IPS DF 6.9 (cell line): ENCODE results near the gene TRIM38.

ENCODE experiments used
- DNase-seq: peaks from one replicate; pipeline ENCODE4 v3.0.0-alpha.2; 2013; ENCODE audit warnings: low read depth, low spot score
- H3K27ac ChIP-seq: one replicate; pipeline ENCODE4 v1.5.1; 2013; ENCODE audit warnings: low read length, control low read depth
- H3K27me3 ChIP-seq: 2 replicates; pipeline ENCODE4 v1.6.1; 2013; ENCODE audit warnings: mild to moderate bottlenecking, low read length; ENCODE audit not compliant: control insufficient read depth, insufficient read depth
- H3K36me3 ChIP-seq: 2 replicates; pipeline ENCODE4 v1.6.1; 2013; ENCODE audit warnings: low read length; ENCODE audit not compliant: control insufficient read depth, insufficient read depth
- H3K4me1 ChIP-seq: 2 replicates; pipeline ENCODE4 v1.6.1; 2013; ENCODE audit warnings: low read length; ENCODE audit not compliant: control insufficient read depth, insufficient read depth
- H3K4me3 ChIP-seq: 2 replicates; pipeline ENCODE4 v1.5.1; 2013; ENCODE audit warnings: mild to moderate bottlenecking, low read length
- H3K9me3 ChIP-seq: 2 replicates; pipeline ENCODE4 v1.6.1; 2013; ENCODE audit warnings: low read length, inconsistent platforms; ENCODE audit not compliant: control insufficient read depth, insufficient read depth
- WGBS: extraction: QIAGEN DNeasy Blood & Tissue Kit; methylation state at CpG from one replicate; pipeline ENCODE4 v1.1.7; 2013; ENCODE audit warnings: mixed read lengths, missing lambda C conversion rate; ENCODE audit not compliant: insufficient read length, insufficient coverage; 5-methylcytosine and 5-hydroxymethylcytosine counted together

Gene TRIM38

DNA sequence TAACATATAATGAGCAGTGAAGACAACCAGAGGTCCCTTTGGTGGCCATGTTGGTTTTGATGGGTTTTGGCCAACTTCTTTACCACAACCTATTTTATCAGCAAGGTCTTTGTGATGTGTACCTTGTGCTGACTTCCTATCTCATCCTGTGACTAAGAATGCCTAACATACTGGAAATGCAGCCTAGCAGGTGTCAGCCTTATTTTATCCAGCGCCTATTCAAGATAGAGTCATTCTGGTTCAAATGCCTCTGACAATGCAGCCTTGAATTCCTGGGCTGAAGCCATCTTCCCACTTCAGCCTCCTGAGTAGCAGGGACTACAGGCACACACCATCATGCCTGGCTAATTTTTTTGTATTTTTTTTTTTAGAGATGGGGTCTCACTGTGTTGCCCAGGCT, 7.8 kb upstream of the TRIM38 start:
- Histone ChIP-seq H3K9me3 (peaks cover 2% of the 10 kb centered on the region; the same call in 1 of the 2 replicates), H3K4me1 (no peaks in the 10 kb centered on the region), H3K27ac (no peak overlapping the region), H3K4me3 (no peak overlapping the region), H3K27me3 (no peaks in the 10 kb centered on the region), H3K36me3 (no peaks in the 10 kb centered on the region)
- DNase-seq, result no peak
- WGBS, result no CpG with 5 or more reads among the region's 1 CpG

DNA sequence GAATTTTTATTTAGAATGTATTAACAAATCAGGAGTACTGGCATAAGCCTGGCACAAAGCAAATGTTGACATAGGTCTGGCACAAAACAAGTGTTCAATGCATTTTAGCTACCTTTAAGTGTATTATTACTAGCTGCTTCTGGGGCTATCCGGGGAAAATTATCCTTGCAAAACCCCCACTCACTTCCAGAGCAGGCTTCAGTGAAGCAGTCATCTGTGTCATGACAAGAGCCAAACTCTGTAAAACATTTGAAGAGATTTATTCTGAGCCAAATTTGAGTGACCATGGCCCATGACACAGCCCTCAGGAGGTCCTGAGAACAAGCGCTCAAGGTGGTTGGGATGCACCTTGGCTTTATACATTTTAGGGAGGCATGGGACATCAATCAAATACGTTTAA, 6.4 kb upstream of the TRIM38 start:
- DNase-seq, result no peak
- no peaks in the 10 kb centered on the region for H3K4me1 ChIP-seq
- no peaks in the 10 kb centered on the region for H3K27me3 ChIP-seq
- no CpG with 5 or more reads among the region's 3 CpGs for WGBS
- H3K36me3 ChIP-seq, result no peaks in the 10 kb centered on the region
- H3K4me3 ChIP-seq, result no peak overlapping the region
- peaks cover 2% of the 10 kb centered on the region; the same call in 1 of the 2 replicates for H3K9me3 ChIP-seq
- H3K27ac ChIP-seq, result no peak overlapping the region

DNA sequence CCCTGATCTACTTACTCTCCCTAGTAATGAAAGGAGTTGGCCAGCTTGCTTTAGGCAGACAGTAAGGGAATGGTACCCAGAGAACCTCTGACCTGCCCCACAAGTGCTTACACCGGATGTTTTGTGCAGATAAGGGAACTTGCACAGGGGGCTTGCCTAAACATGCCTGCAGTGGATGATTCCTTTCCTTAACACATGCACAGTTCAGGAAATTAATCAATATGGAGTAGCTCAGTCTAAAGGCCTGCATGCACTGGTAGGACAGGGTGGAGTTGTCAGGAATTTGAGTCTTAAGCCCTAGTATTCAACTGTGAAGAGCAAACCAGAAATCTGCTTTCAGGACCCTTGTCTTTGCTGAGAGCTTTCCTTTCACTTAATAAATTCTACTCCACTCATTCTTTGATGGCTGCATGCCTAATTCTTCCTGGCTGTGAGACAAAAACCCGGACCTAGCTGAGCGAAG, 3.9 kb upstream of the TRIM38 start:
- Histone ChIP-seq H3K27ac (no peak overlapping the region), H3K36me3 (no peaks in the 10 kb centered on the region), H3K4me1 (peaks cover 2% of the 10 kb centered on the region; the same call in 1 of the 2 replicates), H3K4me3 (no peak overlapping the region), H3K9me3 (peaks cover 2% of the 10 kb centered on the region; the same call in 1 of the 2 replicates), H3K27me3 (no peaks in the 10 kb centered on the region; the same call in 1 of the 2 replicates)
- no CpG with 5 or more reads among the region's 3 CpGs for WGBS
- no peak for DNase-seq

DNA sequence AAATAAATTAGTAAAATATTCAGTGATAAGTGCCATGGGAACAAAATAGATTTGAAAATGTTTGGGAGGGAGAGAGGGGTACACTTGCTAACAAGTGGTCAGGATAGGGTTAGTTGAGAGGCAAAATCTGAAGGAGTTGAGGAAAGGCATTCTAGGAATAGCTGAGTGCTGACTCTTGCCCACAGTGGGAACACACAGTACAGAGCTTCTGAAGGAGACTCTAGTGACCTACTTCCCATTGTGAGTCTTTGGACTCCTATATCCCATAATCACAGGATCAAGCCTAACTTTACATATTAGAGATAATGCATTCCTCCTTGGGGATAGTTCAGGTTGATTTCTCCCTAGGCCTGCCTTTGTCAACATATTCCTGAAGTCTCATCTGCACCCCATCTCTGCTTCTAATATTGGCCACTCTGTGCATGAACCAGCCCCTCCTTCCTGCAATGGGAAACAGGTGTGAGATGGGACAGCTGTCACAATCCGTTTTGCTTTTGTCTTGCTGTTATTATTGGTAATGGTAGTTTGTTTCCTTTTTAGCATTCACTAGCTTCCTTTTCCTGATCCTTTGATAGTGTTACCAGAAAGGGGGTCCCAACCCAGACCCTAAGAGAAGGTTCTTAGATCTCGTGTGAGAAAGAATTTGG, 2.6 kb upstream of the TRIM38 start:
- Histone ChIP-seq H3K36me3 (no peaks in the 10 kb centered on the region), H3K27ac (no peak overlapping the region), H3K27me3 (no peaks in the 10 kb centered on the region; the same call in 1 of the 2 replicates), H3K9me3 (peaks cover 2% of the 10 kb centered on the region; the same call in 1 of the 2 replicates), H3K4me1 (peaks cover 2% of the 10 kb centered on the region; the same call in 1 of the 2 replicates), H3K4me3 (no peak overlapping the region)
- no peak for DNase-seq
- WGBS, result no CpG with 5 or more reads among the region's 2 CpGs

DNA sequence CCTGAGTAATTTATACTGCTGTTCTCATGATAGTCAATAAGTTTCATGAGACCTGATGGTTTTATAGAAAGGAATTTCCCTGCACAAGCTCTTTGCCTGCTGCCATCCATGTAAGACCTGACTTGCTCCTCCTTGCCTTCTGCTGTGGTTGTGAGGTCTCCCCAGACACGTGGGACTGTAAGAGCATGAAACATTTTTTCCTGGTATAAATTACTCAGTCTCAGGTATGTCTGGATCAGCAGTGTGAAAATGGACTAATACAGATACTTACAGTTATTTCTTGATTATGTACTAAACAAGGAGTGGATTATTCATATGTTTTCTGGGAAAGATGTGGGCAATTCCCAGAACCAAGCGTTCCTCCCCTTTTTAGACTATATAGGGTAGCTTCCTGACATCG, 1.9 kb upstream of the TRIM38 start:
- DNase-seq, result no peak
- no peak overlapping the region for H3K27ac ChIP-seq
- no CpG with 5 or more reads among the region's 3 CpGs for WGBS
- H3K27me3 ChIP-seq, result no peaks in the 10 kb centered on the region; the same call in 1 of the 2 replicates
- peaks cover 2% of the 10 kb centered on the region; the same call in 1 of the 2 replicates for H3K4me1 ChIP-seq
- H3K36me3 ChIP-seq, result no peaks in the 10 kb centered on the region
- H3K4me3 ChIP-seq, result no peak overlapping the region
- peaks cover 2% of the 10 kb centered on the region; the same call in 1 of the 2 replicates for H3K9me3 ChIP-seq

DNA sequence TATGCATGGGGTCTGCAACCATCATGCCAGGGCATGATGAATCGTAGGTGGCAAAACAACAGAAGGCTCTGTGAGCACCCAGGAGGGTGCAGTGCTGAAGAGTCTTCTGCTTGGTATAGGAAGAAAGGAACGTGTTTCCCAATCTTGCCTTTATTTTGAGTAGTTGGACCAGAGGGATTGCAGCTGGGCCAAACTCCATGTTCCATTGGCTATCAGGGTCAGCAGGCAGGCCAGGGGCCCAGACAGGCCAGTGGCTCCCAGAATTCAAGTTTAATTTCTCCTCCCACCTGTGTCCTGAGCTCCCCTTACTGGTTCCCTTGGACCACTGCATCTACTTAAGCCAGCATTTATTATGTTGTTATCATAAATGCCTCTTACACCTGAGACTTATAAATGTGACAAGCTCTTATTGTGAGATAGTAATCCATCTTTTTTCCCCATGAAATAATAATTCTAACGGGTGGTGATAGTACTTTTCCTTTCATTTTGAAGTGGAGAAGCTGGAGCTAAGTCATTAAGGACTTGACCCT, 918 bp upstream of the TRIM38 start:
- Histone ChIP-seq H3K36me3 (no peaks in the 10 kb centered on the region), H3K27ac (no peak overlapping the region), H3K27me3 (no peaks in the 10 kb centered on the region; the same call in 1 of the 2 replicates), H3K9me3 (peaks cover 2% of the 10 kb centered on the region; the same call in 1 of the 2 replicates), H3K4me3 (no peak overlapping the region), H3K4me1 (peaks cover 6% of the 10 kb centered on the region; the same call in 1 of the 2 replicates)
- DNase-seq, result no peak
- WGBS, result no CpG with 5 or more reads among the region's 3 CpGs

DNA sequence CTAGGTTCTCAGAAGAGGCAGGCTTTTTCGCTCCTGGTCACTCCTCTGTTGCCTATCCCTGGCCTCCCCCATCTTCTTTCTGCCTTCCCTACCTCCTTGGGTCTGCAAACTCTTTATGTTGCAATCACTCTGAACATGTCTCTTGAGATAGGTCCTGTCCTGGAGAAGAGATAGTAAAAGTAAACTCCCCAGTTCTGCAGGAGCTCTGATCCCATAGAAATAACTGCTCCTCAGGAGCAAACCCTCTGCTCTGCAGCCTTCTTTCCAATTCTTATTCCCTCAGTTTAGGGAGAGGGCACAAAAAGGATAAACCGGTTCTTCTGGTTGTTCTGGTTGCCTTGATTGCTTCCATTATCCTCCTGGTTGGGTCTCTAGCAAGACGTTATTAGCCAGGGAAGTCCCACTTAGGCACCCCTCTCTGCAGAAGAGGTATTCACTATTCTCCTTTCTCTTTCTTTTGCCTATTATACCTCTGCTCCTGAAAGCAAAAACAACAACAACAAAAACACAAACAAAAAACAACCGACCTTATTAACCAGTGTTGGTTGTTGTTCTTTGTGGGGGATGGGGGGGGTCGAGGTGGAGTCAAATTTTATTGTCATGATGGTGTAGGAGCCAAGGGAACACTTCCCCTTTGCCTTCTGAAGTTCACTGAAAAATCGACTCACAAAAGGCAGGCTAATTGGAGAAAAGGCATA, 973 bp downstream of the TRIM38 start:
- H3K36me3 ChIP-seq, result no peaks in the 10 kb centered on the region
- H3K9me3 ChIP-seq, result peaks cover 2% of the 10 kb centered on the region; the same call in 1 of the 2 replicates
- DNase-seq, result peak; percentile 61
- WGBS, result no CpG with 5 or more reads among the region's 6 CpGs
- no peak overlapping the region for H3K27ac ChIP-seq
- peaks cover 7% of the 10 kb centered on the region; the same call in 1 of the 2 replicates for H3K4me1 ChIP-seq
- no peak overlapping the region for H3K4me3 ChIP-seq
- no peaks in the 10 kb centered on the region; the same call in 1 of the 2 replicates for H3K27me3 ChIP-seq

DNA sequence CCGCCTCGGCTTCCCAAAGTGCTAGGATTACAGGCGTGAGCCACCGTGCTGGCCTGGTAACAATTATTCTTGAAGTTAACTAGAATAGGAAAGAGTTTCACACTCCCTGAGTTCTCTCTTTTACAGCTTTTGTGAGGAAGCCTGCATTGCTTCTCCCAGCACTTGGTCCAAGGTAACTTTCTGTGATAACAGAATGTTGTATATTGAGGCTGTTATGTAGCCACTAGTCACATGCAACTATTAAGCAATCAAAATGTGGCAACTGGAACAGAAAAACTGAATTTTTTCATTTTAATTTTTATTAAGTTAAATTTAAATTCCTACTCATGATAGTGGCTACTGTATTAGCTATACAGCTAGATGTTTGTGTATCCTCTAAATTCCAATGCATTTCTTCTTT, 2.5 kb downstream of the TRIM38 start:
- H3K4me3 ChIP-seq, result no peak overlapping the region

DNA sequence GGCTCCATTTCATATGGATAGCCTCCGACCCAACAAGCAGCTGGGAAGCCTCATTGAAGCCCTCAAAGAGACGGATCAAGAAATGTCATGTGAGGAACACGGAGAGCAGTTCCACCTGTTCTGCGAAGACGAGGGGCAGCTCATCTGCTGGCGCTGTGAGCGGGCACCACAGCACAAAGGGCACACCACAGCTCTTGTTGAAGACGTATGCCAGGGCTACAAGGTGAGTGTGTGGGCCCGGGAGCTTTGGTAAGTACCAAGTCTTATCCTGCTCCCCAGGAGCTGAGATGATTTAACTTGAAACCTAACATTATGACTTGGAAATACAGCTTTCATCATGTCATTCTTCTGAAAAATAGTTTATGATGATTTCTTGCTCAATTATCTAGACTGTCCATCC, 4.1 kb downstream of the TRIM38 start:
- H3K4me1 ChIP-seq, result peaks cover 5% of the 10 kb centered on the region; the same call in 1 of the 2 replicates
- DNase-seq, result no peak
- H3K27me3 ChIP-seq, result no peaks in the 10 kb centered on the region
- H3K9me3 ChIP-seq, result no peaks in the 10 kb centered on the region
- H3K4me3 ChIP-seq, result no peak overlapping the region
- H3K27ac ChIP-seq, result no peak overlapping the region
- H3K36me3 ChIP-seq, result no peaks in the 10 kb centered on the region
- no CpG with 5 or more reads among the region's 9 CpGs for WGBS

More for the DNA sequence above, 2.5 kb downstream of the TRIM38 start:
- no CpG with 5 or more reads among the region's 4 CpGs for WGBS
- DNase-seq, result no peak
- Histone ChIP-seq H3K9me3 (no peaks in the 10 kb centered on the region), H3K27me3 (no peaks in the 10 kb centered on the region; the same call in 1 of the 2 replicates), H3K36me3 (no peaks in the 10 kb centered on the region), H3K4me1 (peaks cover 7% of the 10 kb centered on the region; the same call in 1 of the 2 replicates), H3K27ac (no peak overlapping the region)

DNA sequence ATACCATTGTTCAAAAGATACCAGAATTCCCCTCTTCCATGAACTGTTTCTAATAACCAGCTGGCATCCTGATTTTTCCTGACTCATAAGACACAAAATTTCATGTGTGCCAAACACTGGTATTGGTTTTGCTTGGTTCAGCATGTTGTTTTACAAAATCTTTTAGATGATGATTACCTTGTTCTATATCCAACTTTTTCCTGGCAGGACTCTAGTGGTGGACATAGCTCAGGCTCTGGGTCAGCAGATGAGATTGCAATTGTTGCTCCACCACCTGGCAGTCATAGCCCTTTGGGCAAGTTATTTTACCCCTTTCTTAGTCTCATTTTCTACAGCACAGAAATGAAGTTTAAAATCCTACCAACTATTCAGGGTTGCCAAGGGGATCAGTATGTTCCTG, 6.2 kb downstream of the TRIM38 start:
- H3K4me1 ChIP-seq, result peaks cover 5% of the 10 kb centered on the region; the same call in 1 of the 2 replicates
- H3K9me3 ChIP-seq, result no peaks in the 10 kb centered on the region
- no peak overlapping the region for H3K27ac ChIP-seq
- no peaks in the 10 kb centered on the region for H3K27me3 ChIP-seq
- no peak for DNase-seq
- H3K4me3 ChIP-seq, result no peak overlapping the region
- H3K36me3 ChIP-seq, result no peaks in the 10 kb centered on the region
